ENCODE data around the gene SNX21.
"Not testable (repeated sequence)": the region's sequence is repeated elsewhere in the genome, so short reads cannot be mapped to it uniquely, and the experiment has no call there.

The SNX21 gene

DNA sequence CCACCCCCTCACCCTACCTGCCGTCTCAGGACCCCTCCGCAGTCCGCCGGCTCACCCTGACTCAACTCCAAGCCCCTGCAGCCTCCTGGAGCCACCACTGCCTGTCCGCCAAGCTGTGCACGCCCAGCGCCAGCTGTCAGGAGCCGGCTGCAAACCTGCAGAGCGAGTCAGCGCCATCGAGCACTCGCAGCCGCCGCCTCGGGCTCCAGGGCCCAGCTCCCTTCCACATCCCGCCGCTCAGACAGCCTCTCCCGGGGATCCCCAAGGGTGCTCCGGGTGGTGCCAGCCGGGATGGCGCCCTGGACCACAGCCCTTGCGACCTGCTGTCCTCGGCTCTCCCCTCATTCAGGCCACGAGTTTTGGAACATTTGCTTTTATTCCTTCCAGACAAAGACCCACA is 10.7 kb upstream of the SNX21 start:
- no peak for DNase-seq (ENCODE audit: low read depth in 2 of 2, low spot score in 1 of 2)

DNA sequence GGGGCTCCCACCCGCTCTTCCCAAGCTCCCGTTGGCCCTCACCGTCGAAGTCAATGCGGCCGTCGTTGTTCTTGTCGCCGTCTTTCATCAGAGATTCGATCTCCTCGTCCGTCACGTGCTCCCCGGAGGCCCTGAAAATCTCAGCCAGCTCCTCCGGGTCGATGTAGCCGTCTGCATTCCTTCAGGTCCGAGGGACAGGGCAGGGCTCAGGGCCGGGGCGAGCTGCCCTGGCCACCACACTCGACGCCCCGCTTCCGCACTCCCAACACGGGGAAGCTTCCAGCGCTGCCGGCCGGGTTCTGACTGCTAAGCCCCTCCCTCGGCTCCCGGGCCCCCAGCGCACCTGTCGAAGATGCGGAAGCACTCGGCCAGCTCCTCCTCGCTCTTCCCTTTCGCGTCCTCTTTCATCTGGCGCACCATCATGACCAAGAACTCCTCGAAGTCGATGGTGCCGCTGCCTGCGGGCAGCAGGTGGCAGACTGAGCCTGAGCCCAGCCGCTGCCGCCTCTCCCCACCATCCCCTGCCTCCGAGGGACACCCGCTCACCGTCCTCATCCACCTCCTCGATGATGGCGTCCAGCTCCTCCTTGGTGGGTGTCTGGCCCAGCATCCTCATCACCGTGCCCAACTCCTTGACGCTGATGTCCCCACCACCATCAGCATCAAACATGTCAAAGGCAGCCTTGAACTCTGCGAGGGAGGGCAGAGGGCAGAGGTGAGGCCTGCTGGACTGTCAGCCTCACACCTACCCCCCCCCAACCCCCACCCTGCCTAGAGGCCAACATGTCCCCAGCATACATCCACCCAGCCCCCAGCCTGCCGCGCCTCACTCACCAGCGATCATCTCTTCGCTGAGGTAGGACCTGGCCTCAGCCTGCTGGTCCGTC is 9.4 kb upstream of the SNX21 start:
- DNase-seq (ENCODE audit: low read depth in 2 of 2, low spot score in 1 of 2): peak in 1 of 2 donors; percentile 21

DNA sequence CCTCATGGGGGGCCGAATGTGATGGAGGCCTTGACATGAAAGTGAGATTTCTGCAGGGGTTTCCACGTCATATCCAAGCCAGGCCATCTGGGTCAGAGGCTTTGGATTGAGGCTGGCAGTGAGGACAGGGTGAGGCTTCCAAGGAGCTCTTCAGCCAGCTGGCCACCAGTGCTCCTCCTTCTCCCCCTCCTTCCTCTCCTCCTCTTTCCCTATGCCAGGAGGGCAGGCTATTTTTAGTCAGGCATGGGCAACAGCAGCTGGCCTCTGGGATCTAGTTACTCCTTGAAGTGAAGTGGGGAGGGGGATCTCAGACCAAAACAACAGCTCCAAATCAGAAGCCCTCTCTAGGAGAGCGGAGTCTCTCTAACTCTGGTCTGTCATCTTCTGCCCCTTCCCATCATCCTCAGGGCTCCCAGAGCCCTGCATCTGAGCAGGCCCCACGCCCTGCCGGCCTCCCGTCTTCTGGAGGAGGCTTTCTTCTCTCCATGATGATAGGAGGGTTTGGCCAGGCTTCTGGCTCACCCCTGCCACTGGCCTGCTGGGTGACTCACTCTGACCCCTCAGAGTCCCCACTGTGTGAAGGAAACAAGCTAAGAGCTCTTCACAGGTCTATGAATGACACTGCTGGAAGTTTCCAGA is 7.1 kb upstream of the SNX21 start:
- DNase-seq (ENCODE audit: low read depth in 2 of 2, low spot score in 1 of 2): no peak

DNA sequence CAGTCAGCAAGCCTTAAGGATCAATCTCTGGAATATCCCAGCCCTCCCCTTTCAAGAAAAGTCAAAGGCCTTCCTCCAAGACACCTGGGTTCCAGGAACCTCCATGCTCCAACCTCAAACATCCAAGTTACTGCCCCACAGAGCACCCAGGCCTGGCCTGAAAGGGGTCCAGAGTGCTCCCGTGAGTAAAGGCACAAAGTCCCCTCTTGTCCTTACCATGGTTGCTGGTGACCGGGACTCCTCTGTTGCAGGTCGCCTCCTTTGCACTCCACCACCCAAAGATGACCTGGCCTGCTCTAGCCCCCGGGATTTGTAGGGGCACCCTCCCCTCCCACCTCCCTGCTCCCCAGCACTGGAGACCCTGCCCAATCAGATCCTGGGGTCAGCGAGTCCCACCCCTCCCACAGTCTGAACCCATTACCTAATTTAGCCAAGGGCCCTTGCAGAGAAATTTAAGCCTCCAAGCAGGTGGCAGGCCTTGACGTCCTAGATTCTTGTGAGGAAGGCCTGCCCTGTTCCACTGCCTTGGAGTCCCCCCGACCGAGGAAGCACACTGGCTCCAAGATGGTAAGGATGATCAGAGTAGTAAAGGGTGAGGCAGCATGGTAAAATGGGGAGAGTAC is 6.5 kb upstream of the SNX21 start, which contains the start of gene TNNC2:
Gene TNNC2 (minus strand): TSS at position 283 of the 623 bp plus-strand sequence. CDS start 64 bp downstream, at position 219.
- no peak for DNase-seq (ENCODE audit: low read depth in 2 of 2, low spot score in 1 of 2)

DNA sequence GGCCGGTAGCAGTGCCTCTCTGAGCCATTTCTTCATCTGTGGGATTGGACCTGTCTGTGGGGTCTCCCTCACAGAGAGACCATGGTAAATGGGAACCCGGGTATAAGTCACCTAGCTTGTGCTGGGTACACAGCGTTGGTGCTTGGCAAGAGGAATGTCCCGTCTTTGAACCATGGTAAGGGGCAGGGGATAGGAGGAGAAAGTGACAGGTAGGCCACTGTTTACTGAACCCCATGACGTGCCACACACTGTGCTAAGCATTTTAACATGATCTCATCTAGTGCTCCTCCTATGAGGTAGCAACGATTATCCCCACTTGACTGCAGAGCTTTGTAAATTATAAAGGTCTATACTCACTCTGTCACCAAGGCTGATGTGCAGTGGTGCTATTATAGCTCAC is 5.9 kb upstream of the SNX21 start:
- DNase-seq (ENCODE audit: low read depth in 2 of 2, low spot score in 1 of 2): no peak

DNA sequence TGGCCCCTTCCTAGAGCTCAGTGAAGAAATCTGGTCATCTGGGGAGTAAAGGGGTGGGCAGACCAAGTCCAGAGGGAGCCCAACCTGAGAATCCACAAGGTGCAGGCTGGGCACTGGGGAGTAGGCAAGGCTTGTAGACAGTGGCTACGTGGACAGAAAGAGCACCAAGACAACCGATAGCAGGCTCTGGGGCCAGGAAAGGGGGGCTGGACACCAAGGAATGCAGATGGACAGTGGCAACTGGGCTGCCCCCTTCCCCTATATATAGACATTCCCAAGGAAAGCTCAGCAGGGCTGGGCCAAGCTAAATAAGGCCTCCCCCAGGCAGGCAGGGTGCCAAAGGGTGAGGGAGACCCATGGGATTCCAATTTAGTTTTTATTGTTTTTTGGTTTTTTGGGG is 5.0 kb upstream of the SNX21 start:
- DNase-seq (ENCODE audit: low read depth in 2 of 2, low spot score in 1 of 2): no peak

DNA sequence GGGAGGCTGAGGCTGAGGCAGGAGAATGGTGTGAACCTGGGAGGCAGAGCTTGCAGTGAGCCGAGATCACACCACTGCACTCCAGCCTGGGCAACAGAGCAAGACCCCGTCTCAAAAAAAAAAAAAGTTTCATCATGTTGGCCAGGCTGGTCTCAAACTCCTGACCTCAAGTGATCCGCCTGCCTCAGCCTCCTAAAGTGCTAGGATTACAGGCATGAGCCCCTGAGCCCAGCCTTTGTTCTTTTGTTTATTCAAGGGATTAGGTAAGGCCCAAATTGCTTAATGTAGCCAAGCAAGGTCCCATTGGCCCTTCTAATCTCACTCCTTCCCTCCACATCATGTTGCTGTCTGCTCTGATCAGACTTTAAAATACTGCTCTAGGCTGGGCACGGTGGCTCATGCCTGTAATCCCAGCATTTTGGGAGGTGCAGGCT is 3.9 kb upstream of the SNX21 start:
- not testable (repeated sequence) for DNase-seq (ENCODE audit: low read depth in 2 of 2, low spot score in 1 of 2)

DNA sequence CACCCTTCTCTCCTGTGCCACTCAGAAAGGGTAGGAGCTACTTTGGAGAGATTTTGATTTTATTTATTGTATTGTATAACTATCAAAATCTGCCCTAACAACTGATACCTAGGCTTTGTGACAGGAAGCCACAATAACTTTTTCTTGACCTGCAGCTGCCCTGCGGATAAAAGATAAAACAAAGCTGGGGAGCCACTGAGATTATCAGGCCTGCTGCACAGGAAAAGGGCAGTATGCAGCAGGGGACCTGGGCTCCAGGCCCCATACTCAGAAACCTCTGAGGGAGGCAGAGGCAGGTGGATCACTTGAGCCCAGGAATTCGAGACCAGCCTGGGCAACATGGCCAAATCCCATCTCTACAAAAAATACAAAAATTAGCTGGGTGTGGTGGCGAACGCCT is 980 bp upstream of the SNX21 start:
- DNase-seq (ENCODE audit: low read depth in 2 of 2, low spot score in 1 of 2): no peak

DNA sequence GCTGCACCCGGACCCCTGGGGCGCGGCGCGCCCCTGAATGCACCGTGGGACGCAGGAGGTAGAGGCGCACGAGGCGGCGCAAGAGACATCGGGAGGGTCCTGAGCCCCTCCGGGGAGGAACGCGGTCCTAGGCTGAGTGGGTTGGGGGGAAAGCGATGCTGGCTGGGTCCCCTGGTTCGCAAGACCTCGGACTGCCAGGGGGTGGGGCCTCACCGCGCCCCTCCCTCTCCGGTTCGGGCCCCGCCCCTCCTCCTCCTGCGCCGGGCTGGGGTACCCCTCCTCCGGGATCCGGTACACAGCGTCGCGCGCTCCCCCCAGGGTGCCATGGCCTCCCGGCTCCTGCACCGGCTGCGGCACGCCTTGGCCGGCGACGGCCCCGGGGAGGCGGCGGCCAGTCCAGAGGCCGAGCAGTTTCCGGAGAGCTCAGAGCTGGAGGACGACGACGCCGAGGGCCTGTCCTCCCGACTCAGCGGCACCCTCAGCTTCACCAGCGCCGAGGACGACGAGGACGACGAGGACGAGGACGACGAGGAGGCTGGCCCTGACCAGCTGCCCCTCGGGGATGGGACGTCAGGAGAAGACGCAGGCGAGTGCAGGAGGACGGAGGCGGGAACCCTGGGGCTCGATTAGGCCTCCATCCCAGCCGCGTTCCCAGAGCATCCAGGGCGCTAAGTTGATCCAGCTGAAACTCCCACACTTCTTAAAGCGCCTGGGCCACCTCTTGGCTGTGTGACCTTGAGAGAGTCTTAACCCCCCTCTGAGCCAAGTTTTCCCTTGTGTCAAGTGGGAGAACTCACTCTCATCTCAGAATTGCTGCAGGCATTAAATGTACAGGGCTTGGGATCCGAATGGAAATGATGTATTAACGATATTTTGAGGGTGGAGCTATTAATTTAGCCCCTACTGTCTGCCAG is 541 bp downstream of the SNX21 start:
- no peak for DNase-seq (ENCODE audit: low read depth in 2 of 2, low spot score in 1 of 2)

DNA sequence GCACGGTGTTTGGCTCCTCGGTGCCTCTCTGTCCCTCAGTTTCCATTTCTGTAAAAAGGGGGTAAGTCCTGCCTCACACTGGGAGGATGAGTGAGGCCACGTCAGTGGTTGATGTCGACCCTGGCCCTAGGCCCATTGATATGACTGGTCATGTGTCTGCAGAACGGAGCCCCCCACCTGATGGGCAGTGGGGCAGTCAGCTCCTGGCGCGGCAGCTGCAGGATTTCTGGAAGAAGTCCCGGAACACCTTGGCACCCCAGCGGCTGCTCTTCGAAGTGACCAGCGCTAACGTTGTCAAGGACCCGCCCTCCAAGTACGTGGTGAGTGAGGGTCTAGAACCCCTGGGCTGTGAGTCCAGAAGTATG is 1.2 kb downstream of the SNX21 start:
- DNase-seq (ENCODE audit: low read depth in 2 of 2, low spot score in 1 of 2): no peak

DNA sequence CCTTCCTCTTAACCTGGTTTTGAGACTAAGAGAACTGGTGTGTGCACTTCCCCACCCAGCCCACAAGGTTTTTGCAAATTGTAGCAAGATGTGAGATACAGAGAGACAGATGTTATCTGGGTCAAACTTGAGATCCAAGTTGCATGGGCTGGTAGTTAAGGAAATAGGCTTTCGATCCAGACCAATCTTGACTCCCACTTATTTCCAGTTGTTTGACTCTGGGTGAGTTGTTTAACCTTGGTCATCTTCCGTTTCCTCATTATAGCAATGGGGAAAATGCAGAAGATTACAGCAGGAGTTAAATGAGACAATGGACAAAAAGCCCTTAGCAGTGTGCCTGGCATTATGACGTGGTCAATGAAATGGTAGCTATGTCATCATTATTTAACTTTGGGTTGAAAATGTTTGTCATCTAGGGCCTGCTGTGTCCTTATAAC is 1.7 kb downstream of the SNX21 start:
- no peak for DNase-seq (ENCODE audit: low read depth in 2 of 2, low spot score in 1 of 2)

DNA sequence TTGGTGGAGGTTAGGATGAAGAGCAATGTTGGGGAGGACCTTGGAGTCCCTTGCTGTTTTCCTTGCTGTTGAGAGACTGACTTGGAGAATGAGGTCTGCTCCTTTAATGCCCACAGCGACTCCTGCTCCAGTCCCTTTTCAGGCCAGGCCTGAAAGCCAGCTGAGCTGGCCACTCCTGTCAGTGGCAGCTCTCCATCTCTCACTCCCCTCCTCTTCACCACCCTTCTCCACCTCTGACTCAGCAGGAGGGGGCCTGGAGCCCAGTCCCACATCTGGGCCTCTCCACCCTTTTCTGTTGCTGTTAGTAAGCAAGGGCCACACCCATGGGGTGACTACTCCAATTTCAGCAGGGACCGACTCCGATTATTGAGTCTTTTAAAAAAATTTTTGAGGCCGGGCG is 2.2 kb downstream of the SNX21 start:
- no peak for DNase-seq (ENCODE audit: low read depth in 2 of 2, low spot score in 1 of 2)

DNA sequence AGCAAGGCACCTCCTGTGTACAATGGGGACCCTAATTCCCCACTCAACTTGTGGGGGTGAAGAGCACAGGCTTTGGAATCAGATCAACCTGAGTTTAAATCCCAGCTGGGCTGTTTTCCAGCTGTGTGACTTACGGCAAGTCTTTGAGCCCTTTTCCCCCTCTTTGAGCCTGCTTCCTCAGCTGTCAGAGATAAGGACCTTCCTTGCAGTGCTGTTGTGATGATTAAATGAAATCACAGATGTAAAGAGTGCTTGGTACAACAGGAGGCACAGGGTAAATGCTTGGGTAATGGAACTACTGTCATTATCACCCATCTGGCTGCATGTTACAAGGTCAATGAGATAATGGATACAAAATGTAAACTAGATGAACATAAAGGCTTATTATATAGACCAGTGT is 3.2 kb downstream of the SNX21 start:
- DNase-seq (ENCODE audit: low read depth in 2 of 2, low spot score in 1 of 2): no peak

DNA sequence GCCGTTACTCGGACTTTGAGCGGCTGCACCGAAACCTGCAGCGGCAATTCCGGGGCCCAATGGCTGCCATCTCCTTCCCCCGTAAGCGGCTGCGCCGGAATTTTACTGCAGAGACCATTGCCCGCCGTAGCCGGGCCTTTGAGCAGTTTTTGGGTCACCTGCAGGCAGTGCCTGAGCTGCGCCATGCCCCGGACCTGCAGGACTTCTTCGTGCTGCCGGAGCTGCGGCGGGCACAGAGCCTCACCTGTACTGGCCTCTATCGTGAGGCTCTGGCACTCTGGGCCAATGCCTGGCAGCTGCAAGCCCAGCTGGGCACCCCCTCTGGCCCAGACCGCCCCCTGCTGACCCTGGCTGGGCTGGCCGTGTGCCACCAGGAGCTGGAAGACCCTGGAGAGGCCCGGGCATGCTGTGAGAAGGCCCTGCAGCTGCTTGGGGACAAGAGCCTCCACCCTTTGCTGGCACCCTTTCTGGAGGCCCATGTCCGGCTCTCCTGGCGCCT is 7.2 kb downstream of the SNX21 start:
- no peak for DNase-seq (ENCODE audit: low read depth in 2 of 2, low spot score in 1 of 2)

DNA sequence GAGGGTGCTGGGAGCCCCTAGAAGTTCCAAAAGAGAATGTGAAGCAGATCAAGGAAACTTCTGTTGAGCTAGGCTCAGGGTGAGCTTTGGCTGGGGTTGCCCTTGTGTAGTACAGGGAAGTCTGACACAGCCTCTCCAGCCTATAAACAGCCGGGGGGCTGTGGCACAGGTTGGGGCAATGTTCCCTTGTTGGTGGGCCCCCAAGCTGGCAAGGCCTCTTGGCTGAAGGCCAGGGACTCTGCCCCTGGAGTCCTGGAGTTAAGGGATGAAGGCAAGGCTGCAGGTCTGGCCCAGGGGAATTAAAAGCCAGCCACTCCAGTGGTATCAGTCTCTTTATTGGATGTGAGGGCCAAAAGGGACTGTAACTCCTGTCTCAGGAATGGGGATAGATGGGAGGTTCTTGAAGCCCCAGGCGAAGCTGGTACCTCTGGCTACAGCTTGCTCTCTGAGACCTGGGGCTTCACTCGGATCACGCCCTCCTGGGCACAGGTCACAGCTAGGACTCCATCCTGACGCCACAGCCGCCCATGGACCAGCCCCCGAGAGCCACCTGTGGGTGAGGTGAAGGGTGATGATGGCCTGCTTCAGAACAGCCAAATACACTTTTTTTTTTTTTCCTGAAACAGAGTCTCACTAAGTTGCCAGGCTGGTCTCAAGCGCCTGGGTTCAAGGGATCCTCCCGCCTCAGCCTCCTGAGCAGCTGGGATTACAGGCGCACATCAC is 8.0 kb downstream of the SNX21 start:
- no peak for DNase-seq (ENCODE audit: low read depth in 2 of 2, low spot score in 1 of 2)

DNA sequence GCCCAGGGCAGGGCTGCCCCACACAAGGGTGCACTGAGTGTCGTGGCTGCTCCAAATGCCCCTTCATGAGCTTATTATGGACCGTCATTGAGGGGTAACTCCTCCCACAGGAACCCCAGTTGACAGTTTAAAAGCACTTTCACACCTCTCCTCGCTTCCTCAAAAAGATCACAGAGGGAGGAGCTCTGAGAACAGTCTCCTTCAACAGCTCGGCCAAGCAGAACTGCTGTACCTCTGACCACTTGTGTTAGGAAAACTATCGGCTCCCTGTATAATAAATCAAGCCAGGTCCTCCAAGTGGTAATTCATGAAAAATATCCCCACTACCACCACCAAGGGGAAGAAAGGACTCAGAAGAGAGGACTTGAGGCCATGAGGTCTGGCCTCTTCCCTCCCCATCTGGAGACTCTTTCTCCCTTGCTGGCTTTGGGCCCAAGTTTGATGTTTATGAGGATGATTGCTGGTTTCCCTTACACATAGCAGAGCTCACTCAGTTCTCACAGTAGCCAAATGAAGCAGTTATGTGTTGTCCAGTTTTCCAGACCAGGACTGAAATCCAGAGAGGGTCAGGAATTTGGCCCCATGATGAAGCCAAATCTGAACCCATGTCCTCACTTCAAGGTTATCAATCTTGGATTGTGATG is 8.7 kb downstream of the SNX21 start:
- DNase-seq (ENCODE audit: low read depth in 2 of 2, low spot score in 1 of 2): no peak

DNA sequence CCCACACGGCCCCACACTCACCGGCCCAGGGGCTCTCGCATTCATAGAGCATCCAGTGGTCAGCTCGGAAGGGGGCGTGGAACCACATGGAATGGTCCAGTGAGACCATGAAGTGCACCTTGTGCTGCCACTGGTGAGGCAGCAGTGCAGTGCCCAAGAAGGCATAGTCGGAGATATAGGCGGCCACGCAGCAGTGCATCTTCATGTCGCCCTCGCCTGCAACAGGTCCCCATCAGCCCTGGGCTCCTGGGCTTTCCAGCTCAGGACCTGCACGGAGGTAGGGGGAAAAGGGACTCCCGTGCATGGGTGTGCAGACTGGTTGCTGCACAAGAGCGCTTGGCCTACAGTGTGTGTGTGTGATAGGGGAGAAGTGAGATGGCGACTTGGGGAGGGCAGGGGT is 9.9 kb downstream of the SNX21 start:
- no peak for DNase-seq (ENCODE audit: low read depth in 2 of 2, low spot score in 1 of 2)

DNA sequence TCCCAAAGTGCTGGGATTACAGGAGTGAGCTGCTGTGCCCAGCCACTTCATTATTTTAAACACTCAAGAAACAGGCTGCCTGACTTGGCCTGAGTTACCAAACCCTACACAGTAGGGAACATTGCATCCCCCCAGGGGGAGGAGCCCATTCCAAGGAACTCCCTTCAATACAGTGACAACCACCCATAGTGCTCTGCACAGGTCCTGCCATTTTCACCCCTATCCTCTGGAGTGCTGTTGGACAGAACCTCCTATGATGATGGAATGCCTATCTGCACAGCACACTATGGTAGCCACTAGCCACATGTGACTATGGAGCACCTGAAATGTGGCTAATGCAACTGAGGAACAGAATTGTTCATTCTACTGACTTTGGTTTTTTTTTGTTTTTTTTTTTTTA is 11.9 kb downstream of the SNX21 start:
- DNase-seq (ENCODE audit: low read depth in 2 of 2, low spot score in 1 of 2): no peak

DNA sequence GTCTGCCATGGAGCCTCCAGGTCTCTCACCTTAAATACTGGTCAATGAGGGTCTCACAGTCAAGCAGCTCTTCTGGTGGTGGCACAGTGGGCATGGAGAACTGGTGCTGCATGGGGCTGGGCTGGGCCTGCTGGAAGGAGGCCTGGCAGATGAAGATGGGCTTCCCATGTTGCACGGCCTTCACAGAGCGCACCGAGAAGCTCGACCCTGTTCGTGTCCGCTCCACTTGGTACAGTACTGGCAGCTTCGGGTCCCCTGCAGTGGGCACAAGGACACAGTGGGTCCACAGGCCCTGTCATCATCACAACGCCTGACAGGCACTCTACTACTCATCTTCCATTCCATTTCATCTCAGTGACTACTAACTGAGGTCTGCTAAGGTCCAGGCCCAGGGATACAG is 14.8 kb downstream of the SNX21 start:
- no peak for DNase-seq (ENCODE audit: low read depth in 2 of 2, low spot score in 1 of 2)
